HK-2 (cell line): Measurements from ENCODE around the gene CADPS.

Experiments
- DNase-seq: peaks from one replicate; pipeline ENCODE4 v3.0.0-alpha.2; 2018; ENCODE audit not compliant: unreplicated experiment

Gene CADPS

DNA sequence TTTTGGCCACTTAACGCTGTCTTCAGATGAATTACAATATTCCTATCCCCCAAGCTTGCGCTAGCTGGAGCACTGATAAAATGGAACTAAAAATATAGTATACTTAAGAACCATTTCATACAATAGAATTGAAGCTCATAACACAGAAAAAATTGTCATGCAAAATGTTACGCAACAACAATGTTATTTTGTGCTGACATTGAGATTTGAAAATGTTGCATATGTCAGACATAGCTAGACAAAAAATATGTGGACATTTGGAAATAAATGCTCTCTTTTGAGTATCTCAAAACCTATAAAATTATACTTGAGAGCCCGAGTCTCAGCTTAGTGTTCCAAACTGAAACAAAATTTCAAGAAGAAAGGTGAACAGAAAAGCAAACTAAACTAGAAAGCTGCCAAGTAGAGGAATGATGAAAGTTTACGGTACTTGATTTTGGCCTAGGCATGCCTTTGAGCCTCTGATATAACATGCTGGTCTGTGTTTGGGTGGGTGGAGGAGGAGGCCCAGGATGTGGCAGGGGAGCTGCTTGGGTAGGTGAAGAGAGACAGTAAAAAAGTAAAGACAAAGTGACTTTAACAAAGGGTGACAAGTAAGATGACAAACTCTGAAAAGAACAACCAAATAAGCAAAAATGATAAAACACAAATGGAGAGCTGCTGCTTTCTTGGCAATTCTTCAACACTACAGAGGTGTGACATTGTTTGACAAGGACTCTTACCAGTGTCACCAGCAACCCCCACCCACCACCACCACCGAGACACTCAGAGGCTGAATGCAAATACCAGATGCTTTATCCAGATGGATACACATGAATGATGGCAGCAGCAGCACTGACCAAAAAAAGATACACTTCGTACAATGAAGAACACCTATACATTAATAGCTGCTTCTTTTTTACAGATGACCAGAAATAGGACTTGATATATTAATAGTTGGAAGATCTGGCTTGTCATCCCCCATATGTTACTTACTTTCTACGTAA, 372.6 kb downstream of the CADPS start:
- no peak for DNase-seq

DNA sequence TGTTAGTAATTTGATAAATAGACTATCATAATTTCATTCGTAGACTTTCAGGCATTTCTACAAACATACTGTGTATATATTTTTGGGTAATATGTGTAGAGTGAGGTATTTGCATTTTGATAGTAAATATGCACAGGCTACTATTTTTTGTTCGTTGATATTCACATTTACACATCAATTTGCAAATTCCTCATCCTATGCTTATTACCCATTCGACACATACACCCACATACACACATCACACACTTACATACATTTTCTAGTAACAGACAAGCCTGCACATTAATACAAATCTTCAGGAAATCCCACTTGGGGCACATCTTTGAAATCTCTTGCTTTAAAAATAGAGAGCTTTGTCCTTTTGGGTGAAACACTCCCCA, 373.9 kb downstream of the CADPS start:
- DNase-seq = no peak

DNA sequence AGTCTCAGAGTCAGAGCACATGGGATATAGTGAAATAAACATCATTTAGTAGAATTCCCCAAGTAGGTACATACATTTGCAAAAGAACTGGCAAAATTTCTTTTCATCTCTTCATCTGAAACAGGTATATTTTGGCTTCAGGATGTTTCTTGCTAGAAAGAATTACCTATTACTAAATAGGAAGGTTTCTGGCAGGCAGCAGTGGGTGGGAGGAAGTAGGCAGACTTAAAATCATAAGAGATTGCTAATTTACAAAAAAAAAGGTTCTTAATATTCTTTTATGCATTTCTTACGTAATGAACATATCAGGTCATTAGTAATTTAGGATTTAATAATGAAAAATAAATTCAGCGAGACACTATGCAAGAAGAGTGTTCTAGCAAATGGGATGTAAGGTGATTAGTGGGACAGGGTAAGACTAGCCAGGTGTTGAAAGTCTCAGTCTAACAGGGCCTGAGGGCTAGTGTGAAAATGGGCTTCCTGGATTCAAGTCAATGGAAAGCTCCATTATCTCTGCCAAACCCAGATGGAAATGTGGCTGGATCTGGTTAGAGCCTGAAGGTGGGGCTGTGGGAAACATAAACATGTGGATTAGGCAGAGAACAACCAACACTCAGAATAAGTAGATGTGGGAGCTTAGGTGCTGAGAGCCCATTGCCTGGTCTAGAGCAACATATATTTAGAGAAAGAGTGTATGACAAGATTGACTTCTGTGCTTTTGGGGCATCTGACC, 374.5 kb downstream of the CADPS start:
- DNase-seq = no peak

DNA sequence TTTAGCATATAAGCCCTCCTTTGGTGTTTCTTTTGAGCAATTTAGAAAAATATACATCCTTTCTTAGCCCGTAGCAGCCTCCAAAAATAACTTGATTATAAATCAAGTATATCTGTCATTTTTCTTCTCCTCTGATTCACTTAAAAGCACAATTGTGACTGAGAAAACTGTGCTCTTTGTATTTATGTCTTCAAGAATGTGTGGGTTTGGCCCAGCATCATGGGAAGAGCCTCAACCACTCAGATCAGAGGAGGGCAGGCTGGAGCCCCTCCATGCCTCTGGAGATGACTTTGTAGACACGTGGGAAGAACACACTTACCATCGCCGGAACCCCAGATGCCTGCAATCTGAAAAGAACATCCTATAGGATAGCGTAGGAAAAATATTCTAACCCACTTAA, 378.1 kb downstream of the CADPS start:
- no peak for DNase-seq

DNA sequence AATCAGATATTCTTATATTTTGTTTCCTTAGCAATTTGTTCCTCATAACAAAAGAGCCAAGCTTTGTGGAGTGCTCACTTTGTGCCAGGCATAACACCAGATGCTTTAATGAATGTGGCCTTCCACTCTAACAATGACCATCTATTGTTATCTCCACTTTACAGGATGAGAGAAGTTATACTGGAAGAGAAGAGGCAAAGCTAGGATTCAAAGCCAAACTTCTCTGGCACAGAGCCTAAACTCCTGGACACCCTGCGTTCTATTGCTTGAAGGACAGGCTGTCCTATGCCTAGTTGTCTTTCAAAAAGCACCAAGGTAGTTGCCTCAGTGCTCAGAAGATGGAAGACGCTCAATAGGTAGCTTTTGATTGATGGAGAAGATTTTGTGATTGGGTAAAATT, 378.7 kb downstream of the CADPS start:
- DNase-seq = no peak

DNA sequence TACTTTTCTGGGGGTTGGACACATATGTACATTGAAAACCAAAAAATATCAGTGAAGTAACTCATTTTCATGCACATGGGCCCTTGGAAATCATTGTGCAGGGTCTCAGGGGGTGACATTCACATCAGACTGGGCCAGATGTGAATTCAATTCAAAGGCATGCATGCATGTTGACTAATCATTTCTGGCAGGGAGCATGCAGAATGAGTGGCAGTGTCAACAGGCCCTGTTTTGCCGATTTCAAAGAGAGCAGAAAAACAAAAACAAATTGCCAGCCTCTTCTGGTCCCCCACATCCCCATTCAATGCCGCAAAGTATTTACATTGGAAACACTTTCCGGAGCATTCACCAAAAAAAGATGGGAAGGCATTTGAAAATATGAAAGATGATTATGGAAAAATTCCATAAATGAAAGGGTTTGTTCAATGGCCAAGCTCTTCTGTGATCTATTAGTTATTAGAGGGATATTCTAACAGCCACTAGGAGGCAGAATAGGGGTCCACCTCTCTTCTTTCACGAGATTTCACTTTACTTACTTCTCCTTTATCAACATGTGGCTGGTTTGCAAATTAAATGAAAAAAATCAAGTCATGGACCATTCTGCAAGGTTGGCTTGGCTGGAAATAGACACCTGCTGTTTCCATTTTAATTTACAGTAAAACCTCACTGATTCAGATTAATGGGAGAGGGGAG, 382.0 kb downstream of the CADPS start:
- no peak for DNase-seq

DNA sequence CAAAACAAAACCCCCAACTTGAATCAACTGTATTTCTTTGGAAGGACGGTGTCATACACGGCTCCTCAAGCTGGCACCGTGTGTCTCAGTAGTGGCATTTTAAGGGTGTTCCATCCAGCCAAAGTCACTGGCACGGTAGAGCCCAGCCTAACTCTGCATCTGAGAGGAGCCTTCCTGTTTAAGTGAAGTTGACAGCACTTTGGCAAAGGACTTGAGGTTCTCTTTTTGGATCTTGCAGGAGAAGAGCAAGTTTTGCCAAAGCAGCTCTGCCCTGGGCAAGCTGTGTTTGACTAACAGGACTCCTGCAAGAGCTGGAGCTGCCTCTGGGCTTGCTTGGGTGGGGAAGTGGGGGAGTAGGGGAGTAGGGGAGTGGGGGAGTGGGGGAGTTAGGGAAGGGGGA, 392.3 kb downstream of the CADPS start:
- DNase-seq = no peak

DNA sequence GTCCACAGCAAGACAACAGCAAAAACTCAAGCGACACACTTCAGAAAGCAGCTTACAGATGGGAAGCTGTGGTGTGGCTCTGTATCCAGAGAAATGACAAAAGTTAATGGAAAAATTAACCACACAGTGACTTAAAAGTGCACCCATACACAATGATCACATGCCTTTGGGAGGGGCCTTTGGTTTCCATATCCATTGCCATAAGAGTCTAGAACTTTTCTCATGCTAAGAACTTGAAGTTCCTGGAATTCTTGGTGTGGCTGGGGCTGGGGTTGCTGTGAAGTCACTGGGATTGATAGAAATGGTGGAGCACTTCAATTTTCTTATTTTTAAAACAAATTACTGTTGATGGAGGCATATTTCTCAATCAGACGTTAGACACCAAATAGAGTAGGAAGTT, 393.3 kb downstream of the CADPS start:
- no peak for DNase-seq

DNA sequence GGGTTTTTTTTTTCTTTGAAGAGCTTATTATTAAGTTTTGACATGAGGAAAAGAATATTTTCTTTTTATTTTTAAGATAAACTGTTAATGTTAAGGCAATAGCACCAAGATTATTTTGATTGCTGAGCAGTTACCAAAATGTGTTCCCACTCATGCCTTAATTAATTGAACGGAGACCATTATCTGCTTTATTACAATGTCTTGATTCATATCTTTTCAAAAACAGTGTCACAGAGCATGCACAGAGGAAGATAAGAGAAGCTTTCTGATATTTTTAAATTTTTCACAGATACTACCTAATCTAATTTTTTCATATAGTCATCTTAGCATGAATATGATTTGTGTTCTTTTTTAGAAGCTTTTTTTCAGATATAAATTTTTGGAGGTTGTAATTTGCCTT, 395.2 kb downstream of the CADPS start:
- DNase-seq = no peak

DNA sequence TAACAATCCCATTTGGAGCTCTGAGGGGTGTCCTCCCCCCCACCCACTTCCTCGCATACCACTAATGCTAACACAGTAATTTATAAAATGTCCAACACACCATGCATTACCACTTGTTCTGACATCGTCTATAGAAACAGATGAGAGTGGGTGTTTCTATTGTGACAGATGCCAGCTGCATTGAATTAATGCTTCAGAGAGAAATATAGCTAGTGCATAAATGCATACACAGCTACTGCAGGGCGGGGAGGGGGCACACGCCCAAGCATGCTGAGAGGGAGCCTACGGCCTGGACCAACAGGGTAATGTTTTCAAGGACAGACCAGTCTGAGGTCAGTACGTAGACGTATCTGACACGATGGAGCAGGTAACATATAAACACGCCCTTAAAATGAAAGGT, 395.9 kb downstream of the CADPS start:
- DNase-seq = no peak

DNA sequence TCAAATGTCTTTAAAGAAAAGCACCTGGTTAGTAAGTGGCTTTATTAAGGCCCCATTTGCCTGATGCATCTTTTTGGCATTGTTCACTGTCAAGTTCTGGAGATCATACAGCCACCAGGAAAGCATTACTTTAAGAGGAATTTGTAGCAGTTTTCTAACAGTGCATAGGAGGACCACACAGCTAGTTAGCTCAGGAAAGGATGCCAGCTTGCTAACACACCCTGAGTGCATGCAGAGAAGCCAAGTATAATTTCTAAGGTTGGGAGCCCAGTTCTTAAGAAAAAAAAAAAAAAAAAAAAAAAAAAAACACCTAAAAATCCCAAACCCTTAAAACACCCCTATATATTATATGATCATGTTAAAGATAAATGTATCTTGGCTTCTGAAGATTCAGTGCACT, 399.9 kb downstream of the CADPS start:
- DNase-seq = no peak

DNA sequence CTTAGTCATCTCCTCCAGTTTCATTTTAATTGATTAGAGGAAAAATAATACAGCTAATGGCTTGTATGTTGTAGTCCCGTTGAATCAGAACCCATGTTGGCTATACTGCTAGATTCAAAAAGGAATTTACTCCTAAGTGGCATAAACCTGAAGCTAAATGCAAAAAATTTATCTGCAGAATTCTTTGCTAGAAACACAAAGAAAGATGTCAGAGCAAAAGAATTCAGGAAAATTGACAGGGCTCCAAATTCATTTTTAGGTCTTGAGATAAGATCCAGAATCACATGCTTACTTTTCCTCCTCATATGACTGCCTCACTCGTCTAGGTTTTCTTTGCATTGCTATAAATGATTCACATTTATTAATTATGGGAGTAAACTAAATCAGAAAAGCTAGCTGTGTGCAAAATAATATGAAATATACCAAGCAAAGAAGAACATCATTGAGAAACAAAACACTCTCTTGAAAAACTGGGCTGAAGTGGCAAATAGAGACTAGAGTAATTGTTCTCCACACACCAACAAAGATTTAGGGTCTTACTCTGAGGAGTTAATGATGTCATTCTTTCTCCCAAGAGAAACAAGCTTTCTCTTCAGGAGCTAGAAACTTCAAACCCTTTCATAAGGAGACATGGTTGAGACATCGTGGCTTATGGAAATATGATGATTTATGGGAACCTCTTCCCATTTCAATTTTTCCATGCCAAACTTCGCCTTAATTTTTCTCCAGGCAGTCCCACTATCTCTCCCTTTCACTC, 407.1 kb downstream of the CADPS start:
- DNase-seq = no peak

DNA sequence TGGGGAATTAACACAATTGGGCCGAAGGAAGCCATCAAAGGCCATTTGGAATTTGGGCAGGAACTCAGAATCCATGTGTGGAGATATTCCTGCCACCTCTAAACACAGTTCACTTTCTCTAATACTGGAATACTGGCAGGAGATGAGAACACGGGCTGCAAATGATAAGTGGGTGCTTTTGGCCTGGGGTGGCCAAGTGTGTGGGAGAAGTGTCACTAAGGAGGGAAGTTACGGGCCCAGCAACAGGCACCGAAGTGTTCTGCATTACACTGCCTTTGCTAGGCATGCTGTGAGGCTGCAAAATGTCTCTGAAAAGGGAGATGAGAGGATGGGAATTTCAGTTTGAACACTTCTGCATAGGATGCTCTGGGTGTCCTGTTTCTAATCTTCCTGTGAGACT, 412.4 kb downstream of the CADPS start:
- no peak for DNase-seq

DNA sequence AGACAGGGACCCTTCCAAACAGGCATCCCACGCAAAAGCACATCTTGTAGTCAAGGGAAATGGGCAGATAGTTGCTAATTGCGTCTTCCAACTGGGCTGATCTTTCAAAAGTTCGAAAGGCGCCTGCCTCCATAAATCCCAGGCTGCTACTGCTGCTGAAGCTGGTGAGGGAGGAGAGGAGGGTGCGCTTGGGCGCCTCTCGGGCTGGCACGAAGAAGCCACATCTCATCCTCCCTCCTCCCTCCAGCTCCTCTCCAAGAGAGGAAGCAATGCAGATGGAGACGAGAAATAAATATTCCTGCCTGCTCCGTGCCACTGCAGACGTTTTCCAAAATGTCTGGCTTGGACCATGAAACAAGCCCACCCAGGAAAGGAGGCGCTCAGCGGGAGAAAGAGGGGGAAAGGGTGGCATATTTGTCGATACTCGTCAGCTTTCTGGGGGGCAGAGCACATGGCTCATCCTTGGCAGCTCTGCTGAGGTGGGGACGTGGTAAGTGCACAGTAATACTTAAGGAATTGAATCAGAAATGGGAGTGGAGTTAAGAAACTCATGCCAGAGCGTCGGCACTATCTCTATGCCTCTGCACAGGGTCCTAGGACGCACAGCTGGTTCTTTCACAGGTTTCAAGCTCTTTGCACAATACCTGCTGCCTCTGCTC, 413.0 kb downstream of the CADPS start:
- no peak for DNase-seq

DNA sequence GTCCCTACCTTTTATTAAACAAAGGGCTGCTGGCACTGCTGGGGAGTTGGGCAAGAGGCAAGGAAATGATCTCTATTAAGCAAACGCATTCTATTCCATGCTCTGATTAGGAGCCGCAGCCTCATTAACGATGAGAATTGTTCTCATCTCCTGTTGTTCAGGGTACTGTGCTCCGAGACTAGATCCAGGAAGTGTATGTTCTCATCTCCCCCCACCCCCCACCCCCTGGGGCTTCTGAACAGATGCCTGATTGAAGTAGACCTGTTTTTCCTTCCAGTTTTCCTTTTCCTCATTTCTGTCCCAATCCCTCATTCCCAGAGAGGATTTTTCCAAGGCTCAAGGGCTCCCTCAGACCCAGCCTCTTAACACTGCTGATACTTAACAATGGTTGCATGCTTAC, 420.3 kb downstream of the CADPS start:
- DNase-seq = no peak

DNA sequence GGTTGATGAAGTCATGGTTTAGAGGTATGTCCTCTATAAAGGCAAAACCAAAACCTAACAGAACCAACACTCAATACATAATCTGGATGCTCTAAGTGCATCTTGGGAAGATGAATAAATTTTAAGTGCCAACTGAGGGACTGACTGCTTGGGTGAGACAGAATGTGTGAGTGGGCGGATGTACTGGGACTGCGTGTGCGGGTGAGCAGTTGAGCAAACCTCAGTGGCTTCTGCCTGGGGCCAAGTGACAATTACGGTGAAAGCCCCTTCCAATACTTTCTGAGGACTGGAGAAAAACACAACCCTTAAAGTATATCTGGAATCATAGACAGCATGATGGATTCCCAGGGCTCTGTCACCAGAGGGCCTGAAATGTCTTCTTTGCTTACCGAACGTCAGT, 421.8 kb downstream of the CADPS start:
- no peak for DNase-seq

DNA sequence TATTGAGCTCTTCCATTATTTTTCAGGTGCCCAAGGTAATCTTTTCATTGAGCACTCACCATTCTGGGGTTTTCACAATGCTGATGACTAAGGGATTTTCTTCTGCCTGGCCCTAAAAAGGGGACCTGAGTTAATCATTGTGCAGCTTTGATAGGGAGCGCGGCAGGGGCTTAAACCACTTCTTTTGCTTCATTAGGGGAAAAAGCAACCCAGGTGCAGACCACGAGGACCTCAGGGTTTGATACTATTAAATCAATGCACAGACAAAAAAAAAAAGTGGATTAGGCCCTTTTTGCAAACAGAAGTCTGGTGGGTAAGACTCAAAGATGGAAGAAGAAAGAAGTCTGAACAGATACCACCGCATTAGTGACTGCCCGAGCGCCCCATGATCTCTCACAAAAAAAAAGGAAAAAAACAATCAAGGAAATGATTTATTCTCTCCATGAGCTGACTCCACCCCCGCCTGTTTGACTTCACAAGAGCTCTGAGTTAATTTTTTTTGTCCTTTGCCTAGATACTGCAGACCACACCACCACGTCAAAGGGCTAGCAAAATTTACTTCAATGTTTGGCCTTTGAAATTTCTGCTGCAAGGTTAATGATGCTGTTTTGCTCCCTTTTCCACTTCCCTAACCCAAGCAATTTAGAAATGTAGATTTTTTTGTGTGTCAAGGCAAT, 423.9 kb downstream of the CADPS start:
- no peak for DNase-seq

DNA sequence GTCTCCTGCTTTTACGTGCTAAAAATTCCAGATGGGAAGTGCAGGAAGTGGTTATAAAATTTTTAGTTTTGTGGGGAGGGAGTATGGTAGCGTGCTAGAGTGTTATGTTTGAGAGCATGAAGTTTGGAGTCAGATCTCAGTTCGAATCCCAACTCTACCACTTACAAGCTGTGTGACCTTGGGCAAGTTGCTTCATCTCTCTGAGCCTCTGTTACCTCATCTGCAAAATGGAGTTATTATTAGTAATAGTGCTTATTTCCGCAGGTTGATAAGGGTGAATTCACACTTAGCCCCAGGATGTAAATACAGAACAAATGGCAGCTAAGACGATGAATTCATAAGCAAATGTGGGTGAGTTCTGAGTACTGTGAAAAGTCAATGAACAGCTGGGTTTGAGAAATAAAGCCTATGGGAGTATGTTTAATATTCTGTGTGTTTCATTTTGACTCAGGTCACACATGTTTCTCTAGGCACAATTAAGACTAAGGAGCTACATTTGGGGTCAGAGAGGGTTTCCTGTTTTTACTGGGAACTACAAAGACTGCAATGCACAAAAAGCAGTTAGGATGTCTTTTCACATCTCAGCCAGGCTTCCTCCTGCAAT, 428.8 kb downstream of the CADPS start:
- DNase-seq = no peak

DNA sequence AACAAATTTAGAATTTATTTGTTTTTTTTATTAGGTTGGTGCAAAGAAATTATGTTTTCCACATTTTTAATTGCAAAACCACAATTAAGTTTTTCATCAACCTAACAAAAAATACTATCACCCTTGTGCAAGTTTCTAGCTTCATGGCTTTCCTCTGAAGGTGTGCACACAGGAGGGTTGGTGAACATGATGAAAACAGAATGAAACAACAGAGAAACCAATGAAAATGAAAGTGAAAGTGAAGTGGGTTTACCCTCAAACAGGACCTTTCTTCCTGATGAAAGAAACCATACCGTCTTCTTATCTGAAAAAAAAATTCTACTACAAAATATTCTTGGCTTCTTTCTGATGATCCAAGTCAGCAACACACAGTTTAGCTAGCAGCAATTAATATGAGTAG, 429.9 kb downstream of the CADPS start:
- DNase-seq = no peak

DNA sequence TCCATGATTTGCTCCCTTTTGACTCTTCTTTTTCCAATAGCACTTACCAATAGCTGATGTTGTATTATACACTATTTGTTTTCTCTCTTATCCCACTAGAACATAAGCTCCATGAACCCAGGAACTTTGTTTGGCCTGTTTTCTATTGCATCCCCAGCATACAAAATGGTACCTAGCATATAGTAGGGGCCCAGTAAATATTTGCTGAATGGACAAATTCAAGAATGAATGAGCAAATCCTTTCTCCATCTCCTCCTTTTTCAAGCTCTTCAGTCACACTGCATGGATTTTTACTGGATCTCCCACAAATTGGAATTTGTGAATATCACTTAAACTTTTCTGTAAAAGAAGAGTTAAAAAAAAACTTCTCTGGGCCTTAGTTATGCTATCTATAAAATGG, 435.2 kb downstream of the CADPS start:
- no peak for DNase-seq
